Heart right ventricle (tissue), 16 donors: ENCODE results near the gene GAB2. TPM values are rescaled to one million over a fixed set of nuclear protein-coding genes. Genes with fewer than 3 reads are reported as not detected.
A peak's percentile ranks its signal among the peaks of the same experiment; 100 is the strongest.
"Not testable (repeated sequence)": the region's sequence is repeated elsewhere in the genome, so short reads cannot be mapped to it uniquely, and the experiment has no call there.

Source experiments
- ATAC-seq, 8 donors: fragments of 200-7000 bp; cut with Tn5 transposase; one replicate each; pipeline ENCODE4 v1.9.1; 2020; ENCODE audit warnings: mild to moderate bottlenecking in 8 of 8, moderate library complexity in 8 of 8, moderate number of reproducible peaks in 1 of 8
- DNase-seq, 2 donors: peaks; one replicate each; pipeline ENCODE4 v3.0.0-alpha.2; 2020
- H3K27ac ChIP-seq, 10 donors: fragments of 200-600 bp; sonication (generic) in 2 of 10; one replicate each; pipeline versions ENCODE4 v1.5.0 to v1.8.0; 2020 to 2022; ENCODE audit warnings: mild to moderate bottlenecking in 3 of 10
- H3K27me3 ChIP-seq, 7 donors: fragments of 200-600 bp; one replicate each; pipeline ENCODE4 v1.8.0; 2021 to 2022; ENCODE audit warnings: mild to moderate bottlenecking in 2 of 7
- H3K36me3 ChIP-seq, 9 donors: fragments of 200-600 bp; sonication (generic) in 1 of 9; one replicate each; pipeline versions ENCODE4 v1.5.0 to v1.8.0; 2020 to 2022; ENCODE audit warnings: mild to moderate bottlenecking in 2 of 9
- H3K4me1 ChIP-seq, 9 donors: fragments of 200-600 bp; sonication (generic) in 1 of 9; one replicate each; pipeline versions ENCODE4 v1.5.0 to v1.8.0; 2020 to 2022; ENCODE audit warnings: mild to moderate bottlenecking in 4 of 9
- H3K4me3 ChIP-seq, 10 donors: fragments of 200-600 bp; sonication (generic) in 2 of 10; one replicate each; pipeline versions ENCODE4 v1.5.0 to v1.8.0; 2020 to 2022; ENCODE audit warnings: mild to moderate bottlenecking in 7 of 10, moderate library complexity in 2 of 10
- H3K9me3 ChIP-seq, 11 donors: fragments of 200-600 bp in 10 of 11; sonication (generic) in 2 of 11; one replicate each; pipeline versions ENCODE4 v1.5.0 to v1.8.0; 2013 to 2022; ENCODE audit warnings: mild to moderate bottlenecking in 2 of 11, control low read depth in 1 of 11, moderate library complexity in 1 of 11
- CTCF ChIP-seq, 9 donors: fragments of 200-600 bp; sonication (generic) in 2 of 9; IDR thresholded peaks; one replicate each; pipeline versions ENCODE4 v1.5.0 to v1.8.0; 2021 to 2022; ENCODE audit warnings: antibody characterized with exemption in 9 of 9, mild to moderate bottlenecking in 5 of 9, moderate library complexity in 1 of 9
- WGBS, 2 donors: extraction: QIAGEN DNeasy Blood & Tissue Kit; methylation state at CpG; one replicate each; pipeline ENCODE4 v1.1.7; 2013; ENCODE audit warnings: inconsistent platforms in 1 of 2; 5-methylcytosine and 5-hydroxymethylcytosine counted together
- intact Hi-C, 10 donors: fragments of 100-400 bp; cut with DNase I; formaldehyde crosslinking; loops; one replicate each; pipeline versions ENCODE4 v1.11.1 to v1.14.2; 2022
- polyA plus RNA-seq, 2 donors: library from polyadenylated mRNA; stranded (reverse); fragments of 200-250 nt; gene quantifications; one replicate each; pipeline ENCODE4 v1.2.3, GENCODE V29; 2013
- total RNA-seq, 10 donors: library from RNA; stranded (reverse); fragmentation: NEBNext Ultra II Directional in 3 of 10; extraction: Animal tissue kit (Norgen Biotek cat#: 25700) in 3 of 10; gene quantifications; one replicate each; pipeline versions ENCODE4 v1.2.1 to v1.2.4, GENCODE V29; 2021 to 2023
- donor health status: Arrhythmogenic right ventricular cardiomyopathy.
- donor health status: ischemic (EF 13 %, LVEDD 7.1; RV severe dilation, severe dysfunction).
- donor health status: healthy with polysubstance abuse.
- donor health status: DM: no; HTN: yes; CAD: no.
- donor health status: DM: no; HTN: no; CAD: no.
- donor health status: ischemic (EF 25% LVEDD 6.9; RV normal size, moderate dysfunction).
- donor health status: ischemic (EF 25% LVEDD 5.7; RV mildly dilated, moderate dysfunction).
- donor health status: healthy.
- donor health status: DM: yes; HTN: yes; CAD: no.
- donor health status: Ischemic cardiomyopathy.
- donor health status: ischemic (EF 35%, LVEDD 5.7; RV mildly dilated, moderate dysfunction).
- donor health status: nonischemic (EF 11% LVEDD 7.7; RV severe dilation, severe dysfunction).
- donor health status: DM: yes; HTN: yes; CAD: no.
- donor health status: PGD.
- donor health status: ischemic (EF 29% LVEDD 5.4; RV normal size, mild dysfunction).
- donor health status: nonischemic (EF 23%, LVEDD 6.1; RV moderate dilation, normal function).

The GAB2 gene
- total and polyA plus RNA-seq, 12 donors = 5.0 to 44.6 (median 27.0) TPM

GRCh38 chr11:78277314-78277994, 140.2 kb downstream of the GAB2 start:
- ATAC-seq (no peak), DNase-seq (no peak)
- Histone ChIP-seq H3K4me3 (no peak overlapping the region), H3K27ac (no peak overlapping the region), H3K9me3 (peaks cover 0 to 11% (median 4%) of the 10 kb centered on the region in 11 donors), H3K36me3 (peaks cover 0 to 35% (median 7%) of the 10 kb centered on the region in 9 donors), H3K27me3 (no peaks in the 10 kb centered on the region), H3K4me1 (peaks cover 0 to 29% (median 9%) of the 10 kb centered on the region in 9 donors)
- WGBS, 2 donors = 83 to 87% methylated on average over 7 of the region's 7 CpGs
- no peak for TF ChIP-seq CTCF (IDR thresholded peaks at IDR 0.05)
- intact Hi-C loops = no loop called here

GRCh38 chr11:78276311-78276710, 141.3 kb downstream of the GAB2 start:
- TF ChIP-seq CTCF (IDR thresholded peaks at IDR 0.05) = no peak
- peaks cover 0 to 20% (median 7%) of the 10 kb centered on the region in 11 donors for H3K9me3 ChIP-seq
- WGBS, 2 donors = 77 to 84% methylated on average over 3 of the region's 3 CpGs
- peaks cover 0 to 30% (median 9%) of the 10 kb centered on the region in 9 donors for H3K4me1 ChIP-seq
- H3K36me3 ChIP-seq = peaks cover 0 to 47% (median 7%) of the 10 kb centered on the region in 9 donors
- no peaks in the 10 kb centered on the region for H3K27me3 ChIP-seq
- ATAC-seq (no peak), DNase-seq (no peak)
- no peak overlapping the region for H3K27ac ChIP-seq
- intact Hi-C loops = no loop called here
- no peak overlapping the region for H3K4me3 ChIP-seq

GRCh38 chr11:78274739-78275138, 142.9 kb downstream of the GAB2 start:
- Histone ChIP-seq H3K4me3 (no peak overlapping the region), H3K27me3 (no peaks in the 10 kb centered on the region), H3K36me3 (peaks cover 0 to 41% (median 0%) of the 10 kb centered on the region in 9 donors), H3K9me3 (peaks cover 0 to 20% (median 7%) of the 10 kb centered on the region in 11 donors), H3K4me1 (peaks cover 0 to 39% (median 15%) of the 10 kb centered on the region in 9 donors), H3K27ac (no peak overlapping the region)
- ATAC-seq (no peak), DNase-seq (no peak)
- 83 to 92% methylated on average over 3 of the region's 3 CpGs for WGBS, 2 donors
- intact Hi-C loops = no loop called here
- TF ChIP-seq CTCF (IDR thresholded peaks at IDR 0.05) = no peak

GRCh38 chr11:78272625-78273269, 144.9 kb downstream of the GAB2 start:
- H3K27ac ChIP-seq, intact Hi-C loops, ATAC-seq, H3K27me3 ChIP-seq, DNase-seq, H3K4me3 ChIP-seq: not testable (repeated sequence)
- Histone ChIP-seq H3K36me3 (peaks cover 0 to 38% (median 0%) of the 10 kb centered on the region in 9 donors), H3K9me3 (peaks cover 0 to 20% (median 7%) of the 10 kb centered on the region in 11 donors), H3K4me1 (peaks cover 0 to 43% (median 16%) of the 10 kb centered on the region in 9 donors)
- 97 to 98% methylated on average over 6 of the region's 6 CpGs for WGBS, 2 donors

- Histone ChIP-seq H3K9me3 (peaks cover 0 to 20% (median 7%) of the 10 kb centered on the region in 11 donors), H3K36me3 (peaks cover 0 to 38% (median 0%) of the 10 kb centered on the region in 9 donors), H3K27ac (peak overlapping the region in 1 of 10 donors; percentile 13), H3K4me1 (peaks cover 0 to 52% (median 22%) of the 10 kb centered on the region in 9 donors)
- DNase-seq, intact Hi-C loops, H3K27me3 ChIP-seq, H3K4me3 ChIP-seq, ATAC-seq: not testable (repeated sequence)
- WGBS, 2 donors = 50 to 58% methylated on average over 2 of the region's 2 CpGs
These were observed 145.8 kb downstream of the GAB2 start for GRCh38 chr11:78271801-78272200.
